OCI-LY7 (cell line): ENCODE measurements around the gene NINL. TPM values are rescaled to one million over a fixed set of nuclear protein-coding genes. Genes with fewer than 3 reads are reported as not detected.

Experiments
- BruUV-seq: library from RNA; stranded (reverse); fragments of 400-500 nt; replicated peaks from 2 replicates; lab custom pipeline; 2021; lab: Mats Ljungman, UMichigan
- CTCF ChIA-PET: fragments of 300-600 bp; sonication (Branson Sonifier 250); formaldehyde crosslinking; loops from one replicate; lab custom pipeline; 2022; ENCODE audit warnings: antibody characterized with exemption; ENCODE audit not compliant: unreplicated experiment; lab: Charles Lee
- POLR2A ChIA-PET: fragments of 300-600 bp; sonication (Branson Sonifier 250); formaldehyde crosslinking; loops from one replicate; lab custom pipeline; 2022; ENCODE audit warnings: antibody characterized with exemption; lab: Charles Lee
- DNase-seq: peaks from one replicate; pipeline ENCODE4 v3.0.0-alpha.2; 2015; ENCODE audit warnings: low spot score
- H2AFZ ChIP-seq: fragments of 200-600 bp; sonication (generic), shearing (Covaris generic); 2 replicates; pipeline ENCODE4 v1.6.1; 2014; ENCODE audit warnings: mild to moderate bottlenecking, antibody characterized with exemption, low read length, moderate library complexity
- H3K27ac ChIP-seq: fragments of 200-600 bp; sonication (generic); 2 replicates; pipeline ENCODE4 v1.5.1; 2014; ENCODE audit warnings: mixed run types, low read depth, mild to moderate bottlenecking, moderate library complexity, low read length, inconsistent platforms; ENCODE audit not compliant: poor library complexity, severe bottlenecking
- H3K36me3 ChIP-seq: fragments of 200-600 bp; sonication (generic); 2 replicates; pipeline ENCODE4 v1.6.1; 2014; ENCODE audit warnings: mild to moderate bottlenecking, antibody characterized with exemption, low read length, moderate library complexity, mixed read lengths; ENCODE audit not compliant: insufficient read depth
- H3K4me1 ChIP-seq: fragments of 200-600 bp; sonication (generic); 2 replicates; pipeline ENCODE4 v1.5.1; 2014; ENCODE audit warnings: mild to moderate bottlenecking, low read length; ENCODE audit not compliant: insufficient read depth, poor library complexity, severe bottlenecking
- H3K4me2 ChIP-seq: fragments of 200-600 bp; sonication (generic); 2 replicates; pipeline ENCODE4 v1.6.1; 2014; ENCODE audit warnings: mild to moderate bottlenecking, low read length
- H3K4me3 ChIP-seq: fragments of 200-600 bp; sonication (generic); 2 replicates; pipeline ENCODE4 v1.5.1; 2014; ENCODE audit warnings: mild to moderate bottlenecking, low read depth, low read length; ENCODE audit not compliant: poor library complexity, severe bottlenecking
- H3K79me2 ChIP-seq: fragments of 200-600 bp; sonication (generic); 2 replicates; pipeline ENCODE4 v1.6.1; 2016; ENCODE audit warnings: low read depth, mild to moderate bottlenecking, low read length, moderate library complexity, mixed read lengths; ENCODE audit not compliant: insufficient read depth
- H3K9me2 ChIP-seq: fragments of 200-600 bp; sonication (generic); 2 replicates; pipeline ENCODE4 v1.6.1; 2016; ENCODE audit warnings: mild to moderate bottlenecking, low read length, mixed read lengths; ENCODE audit not compliant: insufficient read depth
- H3K9me3 ChIP-seq: fragments of 200-600 bp; sonication (generic); 2 replicates; pipeline ENCODE4 v1.6.1; 2014; ENCODE audit warnings: mild to moderate bottlenecking, mixed run types, low read length, mixed read lengths
- H4K20me1 ChIP-seq: fragments of 200-600 bp; sonication (generic); 2 replicates; pipeline ENCODE4 v1.6.1; 2014; ENCODE audit warnings: mild to moderate bottlenecking, antibody characterized with exemption, low read length, moderate library complexity, mixed read lengths; ENCODE audit not compliant: insufficient read depth
- EZH2phosphoT487 ChIP-seq: fragments of 200-600 bp; sonication (generic); IDR thresholded peaks from 2 replicates; pipeline ENCODE4 v1.6.1; 2018; ENCODE audit warnings: low read depth, borderline replicate concordance, mild to moderate bottlenecking, mixed run types, antibody characterized with exemption, low read length, moderate library complexity, mixed read lengths
- intact Hi-C: fragments of 100-400 bp; cut with micrococcal nuclease; formaldehyde crosslinking; loops from one replicate; pipeline ENCODE4 v1.10.0; 2022; ENCODE audit not compliant: unreplicated experiment
- total RNA-seq, 2 experiments: library from RNA; depleted of rRNA in 1 of 2; stranded (reverse); fragments of >200 nt in 1 of 2; shearing (Covaris generic) in 1 of 2; gene quantifications; 2 replicates each; pipeline ENCODE4 v1.2.3, GENCODE V29; 2014 to 2022
- TF ChIP-seq, protein P1 (sequence below): fragments of 200-600 bp; sonication (generic); conservative IDR thresholded peaks from 2 replicates; pipeline ENCODE4 v1.5.1; 2014; ENCODE audit warnings: mild to moderate bottlenecking, antibody characterized with exemption, low read length, moderate library complexity, mixed read lengths

Gene NINL
- total RNA-seq, 2 experiments from 2014 or later: 0.06 to 0.55 TPM

DNA sequence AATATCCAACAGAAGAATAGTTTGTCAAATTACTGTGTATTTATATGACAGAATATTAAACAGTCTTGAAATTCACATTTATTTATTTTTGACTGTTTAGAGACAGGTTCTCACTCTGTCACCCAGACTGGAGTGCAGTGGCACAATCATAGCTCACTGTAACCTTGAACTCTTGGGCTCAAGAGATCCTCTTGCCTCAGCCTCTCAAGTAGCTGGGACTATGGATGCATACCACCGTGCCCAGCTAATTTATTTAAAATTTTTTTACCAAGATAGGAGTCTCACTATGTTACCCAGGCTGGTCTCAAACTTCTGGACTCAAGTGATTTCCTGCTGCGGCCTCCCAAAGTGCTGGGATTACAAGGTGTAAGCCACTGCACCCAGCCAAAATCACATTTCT, 57.4 kb downstream of the NINL start:
- Histone ChIP-seq H3K4me3 (no peak overlapping the region), H3K9me3 (no peaks in the 10 kb centered on the region), H3K79me2 (no peaks in the 10 kb centered on the region), H3K36me3 (no peaks in the 10 kb centered on the region), H3K9me2 (no peaks in the 10 kb centered on the region), H4K20me1 (no peaks in the 10 kb centered on the region), H3K27ac (no peak overlapping the region), H2AFZ (no peak overlapping the region), H3K4me1 (no peaks in the 10 kb centered on the region), H3K4me2 (no peak overlapping the region)
- no TSS peak for BruUV-seq
- CTCF ChIA-PET: no interaction called here
- POLR2A ChIA-PET: interaction anchor here (1.3 kb wide), 1 partner anchor 12 kb away, joined by 3 read pairs; no protein-coding TSS in a partner anchor
- DNase-seq: no peak
- intact Hi-C loops: no loop called here
- no peak for TF ChIP-seq EZH2phosphoT487
- TF ChIP-seq, protein P1, sequence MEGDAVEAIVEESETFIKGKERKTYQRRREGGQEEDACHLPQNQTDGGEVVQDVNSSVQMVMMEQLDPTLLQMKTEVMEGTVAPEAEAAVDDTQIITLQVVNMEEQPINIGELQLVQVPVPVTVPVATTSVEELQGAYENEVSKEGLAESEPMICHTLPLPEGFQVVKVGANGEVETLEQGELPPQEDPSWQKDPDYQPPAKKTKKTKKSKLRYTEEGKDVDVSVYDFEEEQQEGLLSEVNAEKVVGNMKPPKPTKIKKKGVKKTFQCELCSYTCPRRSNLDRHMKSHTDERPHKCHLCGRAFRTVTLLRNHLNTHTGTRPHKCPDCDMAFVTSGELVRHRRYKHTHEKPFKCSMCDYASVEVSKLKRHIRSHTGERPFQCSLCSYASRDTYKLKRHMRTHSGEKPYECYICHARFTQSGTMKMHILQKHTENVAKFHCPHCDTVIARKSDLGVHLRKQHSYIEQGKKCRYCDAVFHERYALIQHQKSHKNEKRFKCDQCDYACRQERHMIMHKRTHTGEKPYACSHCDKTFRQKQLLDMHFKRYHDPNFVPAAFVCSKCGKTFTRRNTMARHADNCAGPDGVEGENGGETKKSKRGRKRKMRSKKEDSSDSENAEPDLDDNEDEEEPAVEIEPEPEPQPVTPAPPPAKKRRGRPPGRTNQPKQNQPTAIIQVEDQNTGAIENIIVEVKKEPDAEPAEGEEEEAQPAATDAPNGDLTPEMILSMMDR: no peak

DNA sequence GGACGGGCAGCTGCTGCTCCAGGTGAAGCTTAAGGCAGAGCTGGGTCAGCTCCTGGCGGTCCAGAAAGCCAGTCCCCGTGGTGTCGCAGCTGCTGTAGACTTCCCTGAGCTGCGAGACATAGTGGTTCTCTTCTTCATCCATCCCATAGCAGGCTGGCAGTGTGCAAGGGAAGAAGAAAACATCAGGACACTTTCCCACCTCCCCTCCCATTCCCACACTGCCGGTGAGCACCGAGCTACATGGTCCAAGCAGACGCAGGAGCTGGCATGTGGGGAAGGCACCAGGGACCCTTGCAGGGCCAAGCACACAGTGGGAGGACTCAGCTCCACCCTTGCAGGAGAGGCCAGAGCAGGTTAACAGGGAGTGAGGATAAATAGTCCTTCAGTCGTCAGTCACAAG, 58.9 kb downstream of the NINL start:
- Histone ChIP-seq H3K4me3 (no peak overlapping the region), H3K9me2 (no peaks in the 10 kb centered on the region), H3K4me1 (no peaks in the 10 kb centered on the region), H3K79me2 (no peaks in the 10 kb centered on the region), H3K36me3 (no peaks in the 10 kb centered on the region), H3K4me2 (no peak overlapping the region), H3K9me3 (no peaks in the 10 kb centered on the region), H2AFZ (no peak overlapping the region), H4K20me1 (no peaks in the 10 kb centered on the region), H3K27ac (no peak overlapping the region)
- no peak for TF ChIP-seq EZH2phosphoT487
- TF ChIP-seq, protein P1: no peak
- no TSS peak for BruUV-seq
- CTCF ChIA-PET: no interaction called here
- POLR2A ChIA-PET: no interaction called here
- intact Hi-C loops: no loop called here
- no peak for DNase-seq

DNA sequence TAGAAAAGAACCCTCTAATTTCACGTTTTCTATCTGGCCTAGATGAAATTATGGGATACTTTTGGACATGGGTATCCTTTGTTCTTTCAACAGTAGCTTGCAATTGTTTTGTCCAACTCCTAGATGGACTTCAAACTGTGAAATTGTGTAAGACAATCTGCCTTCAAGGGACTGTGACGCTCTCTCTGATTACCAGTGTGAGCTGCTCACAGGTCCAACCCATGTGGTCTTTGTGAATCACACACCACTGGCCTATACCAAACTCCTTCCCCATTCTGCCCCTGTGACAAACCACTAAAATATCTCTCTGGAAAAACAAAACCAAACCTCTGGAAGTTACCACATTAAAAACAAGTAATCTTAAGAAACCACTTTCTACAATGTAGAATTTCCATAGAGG, 59.5 kb downstream of the NINL start:
- H4K20me1 ChIP-seq: no peaks in the 10 kb centered on the region
- no peak overlapping the region for H2AFZ ChIP-seq
- TF ChIP-seq, protein P1: no peak
- no peak for TF ChIP-seq EZH2phosphoT487
- no peaks in the 10 kb centered on the region for H3K9me3 ChIP-seq
- ChIA-PET POLR2A (no interaction called here), CTCF (no interaction called here)
- no peak overlapping the region for H3K27ac ChIP-seq
- no peaks in the 10 kb centered on the region for H3K36me3 ChIP-seq
- DNase-seq: no peak
- intact Hi-C loops: no loop called here
- no peak overlapping the region for H3K4me2 ChIP-seq
- H3K4me1 ChIP-seq: no peaks in the 10 kb centered on the region
- H3K4me3 ChIP-seq: no peak overlapping the region
- H3K9me2 ChIP-seq: no peaks in the 10 kb centered on the region
- H3K79me2 ChIP-seq: no peaks in the 10 kb centered on the region
- no TSS peak for BruUV-seq
